ENCODE data around the gene PLCB3.

- TF ChIP-seq EZH2 (IDR thresholded peaks at IDR 0.05; ENCODE audit: low read depth, unreplicated experiment) (no peak), EZH2phosphoT487 (IDR thresholded peaks at IDR 0.05; ENCODE audit: unreplicated experiment) (no peak), CTCF (conservative IDR thresholded peaks at IDR 0.05; ENCODE audit: low read depth in 2 of 2) (no peak), POLR2AphosphoS5 (IDR thresholded peaks at IDR 0.05; ENCODE audit: low read depth) (no peak), NANOG (IDR thresholded peaks at IDR 0.05; ENCODE audit: borderline replicate concordance) (no peak)
Observed at GRCh38 chr11:64235437-64236161, 15.7 kb upstream of the PLCB3 start.
